Lower leg skin (tissue), 4 donors: ENCODE data around the gene EXOC6B. TPM values are rescaled to one million over a fixed set of nuclear protein-coding genes. Genes with fewer than 3 reads are reported as not detected.

Source experiments
- DNase-seq, 2 donors: peaks; one replicate each; pipeline ENCODE4 v3.0.0-alpha.2; 2019; ENCODE audit warnings: low spot score in 2 of 2
- H3K4me3 ChIP-seq: fragments of 200-600 bp; sonication (generic); 2 replicates; pipeline ENCODE4 v1.5.1; 2017; ENCODE audit warnings: mild to moderate bottlenecking, low read depth; ENCODE audit not compliant: poor library complexity, severe bottlenecking
- CTCF ChIP-seq, 3 donors: fragments of 450-650 bp; IDR thresholded peaks; one replicate each; pipeline ENCODE4 v1.5.1; 2016; ENCODE audit warnings: antibody characterized with exemption in 3 of 3, mild to moderate bottlenecking in 3 of 3, moderate library complexity in 2 of 3
- POLR2A ChIP-seq, 2 donors: fragments of 450-650 bp; IDR thresholded peaks; one replicate each; pipeline ENCODE4 v1.6.1; 2016 to 2017; ENCODE audit warnings: antibody characterized with exemption in 2 of 2, mild to moderate bottlenecking in 1 of 2, moderate library complexity in 1 of 2
- WGBS, 2 donors: methylation state at CpG; one replicate each; pipeline ENCODE4 v1.1.5; 2018; 5-methylcytosine and 5-hydroxymethylcytosine counted together
- intact Hi-C: fragments of 100-400 bp; cut with DNase I; formaldehyde crosslinking; loops from one replicate; pipeline ENCODE4 v1.15.0; 2023; ENCODE audit warnings: low total_unique reads
- total RNA-seq, 4 donors: library from RNA; depleted of rRNA; stranded (reverse); fragments of >200 nt; gene quantifications; one replicate each; pipeline ENCODE4 v1.1.0, GENCODE V29; 2016

EXOC6B gene
- total RNA-seq, 4 donors from 2014 or later, result 85.8 to 164 (median 103) TPM

- H3K4me3 ChIP-seq, result no peak overlapping the region
- DNase-seq, result peak in 1 of 2 donors; percentile 76
- TF ChIP-seq POLR2A (IDR thresholded peaks at IDR 0.05), result no peak
- TF ChIP-seq CTCF (IDR thresholded peaks at IDR 0.05), result no peak
- WGBS, 2 donors, result 81 to 82% methylated on average over 4 of the region's 4 CpGs
- intact Hi-C loops, result no loop called here
These were observed 11.3 kb upstream of the EXOC6B start for GRCh38 chr2:72837171-72837570.

GRCh38 chr2:72835403-72835802 lies 9.6 kb upstream of the EXOC6B start:
- TF ChIP-seq POLR2A (IDR thresholded peaks at IDR 0.05) (no peak), CTCF (IDR thresholded peaks at IDR 0.05) (no peak)
- no peak overlapping the region for H3K4me3 ChIP-seq
- intact Hi-C loops, result no loop called here
- WGBS, 2 donors, result 35 to 48% methylated on average over 1 of the region's 1 CpG
- no peak for DNase-seq

- TF ChIP-seq CTCF (IDR thresholded peaks at IDR 0.05) (no peak), POLR2A (IDR thresholded peaks at IDR 0.05) (no peak)
- intact Hi-C loops, result no loop called here
- no peak for DNase-seq
- H3K4me3 ChIP-seq, result no peak overlapping the region
- WGBS, 2 donors, result 73 to 74% methylated on average over 1 of the region's 1 CpG
These were observed 8.8 kb upstream of the EXOC6B start for GRCh38 chr2:72834596-72834995.

- intact Hi-C loops, result no loop called here
- WGBS, 2 donors, result 73 to 77% methylated on average over 5 of the region's 5 CpGs
- TF ChIP-seq CTCF (IDR thresholded peaks at IDR 0.05), result no peak
- TF ChIP-seq POLR2A (IDR thresholded peaks at IDR 0.05), result no peak
- no peak overlapping the region for H3K4me3 ChIP-seq
- DNase-seq, result peak in 1 of 2 donors; percentile 28
These were observed 7.4 kb upstream of the EXOC6B start for GRCh38 chr2:72833084-72833714.

GRCh38 chr2:72830273-72830672 lies 4.4 kb upstream of the EXOC6B start:
- H3K4me3 ChIP-seq, result no peak overlapping the region
- WGBS, 2 donors, result 89 to 92% methylated on average over 3 of the region's 3 CpGs
- TF ChIP-seq CTCF (IDR thresholded peaks at IDR 0.05) (no peak), POLR2A (IDR thresholded peaks at IDR 0.05) (no peak)
- intact Hi-C loops, result no loop called here
- DNase-seq, result no peak
